Panc1 (cell line): Measurements from ENCODE around the gene UBE2O. TPM values are rescaled to one million over a fixed set of nuclear protein-coding genes. Genes with fewer than 3 reads are reported as not detected.

Source experiments
- ATAC-seq: fragments of 200-7000 bp; cut with Tn5 transposase; 2 replicates; pipeline ENCODE4 v1.9.1; 2020; ENCODE audit warnings: mild to moderate bottlenecking, moderate library complexity
- BruUV-seq: library from RNA; stranded (reverse); fragments of 400-500 nt; replicated peaks from 2 replicates; lab custom pipeline; 2021; lab: Mats Ljungman, UMichigan
- CTCF ChIA-PET: fragments of 300-600 bp; sonication (Branson Sonifier 250); formaldehyde crosslinking; loops from one replicate; lab custom pipeline; 2022; ENCODE audit warnings: antibody characterized with exemption; lab: Charles Lee
- POLR2A ChIA-PET: fragments of 300-600 bp; sonication (Branson Sonifier 250); formaldehyde crosslinking; loops from one replicate; lab custom pipeline; 2022; ENCODE audit warnings: antibody characterized with exemption; lab: Charles Lee
- DNase-seq: peaks from one replicate; pipeline ENCODE4 v3.0.0-alpha.2; 2010; ENCODE audit warnings: low read depth, low spot score
- H3K27ac ChIP-seq: 2 replicates; pipeline ENCODE4 v1.5.1; 2011; ENCODE audit warnings: mild to moderate bottlenecking, low read length, inconsistent platforms
- H3K27me3 ChIP-seq: fragments of 200-500 bp; sonication (Bioruptor generic); 2 replicates; pipeline ENCODE4 v1.6.0; 2014; ENCODE audit warnings: low read length, inconsistent platforms; ENCODE audit not compliant: control insufficient read depth, insufficient read depth
- H3K36me3 ChIP-seq: fragments of 200-500 bp; sonication (Bioruptor generic); 2 replicates; pipeline ENCODE4 v1.5.1; 2014; ENCODE audit warnings: inconsistent platforms, mild to moderate bottlenecking, low read length, moderate library complexity; ENCODE audit not compliant: control insufficient read depth, insufficient read depth
- H3K4me1 ChIP-seq: 2 replicates; pipeline ENCODE4 v1.5.1; 2011; ENCODE audit warnings: inconsistent platforms, mild to moderate bottlenecking, low read length, moderate library complexity; ENCODE audit not compliant: control insufficient read depth, insufficient read depth
- H3K4me3 ChIP-seq, 2 experiments: 2 replicates each; pipeline ENCODE4 v1.5.1; 2011 to 2012; ENCODE audit warnings: low read depth in 2 of 2, low read length in 2 of 2, mild to moderate bottlenecking in 2 of 2, inconsistent platforms in 1 of 2, moderate library complexity in 1 of 2
- H3K9me3 ChIP-seq: fragments of 200-500 bp; sonication (Bioruptor generic); 2 replicates; pipeline ENCODE4 v1.5.1; 2014; ENCODE audit warnings: low read depth, mild to moderate bottlenecking, inconsistent platforms, low read length, moderate library complexity; ENCODE audit not compliant: control insufficient read depth, insufficient read depth
- CTCF ChIP-seq: fragments of 450-650 bp; IDR thresholded peaks from 2 replicates; pipeline ENCODE4 v1.5.1; 2017; ENCODE audit warnings: mild to moderate bottlenecking
- POLR2AphosphoS5 ChIP-seq: IDR thresholded peaks from 2 replicates; pipeline ENCODE4 v1.6.1; 2012; ENCODE audit warnings: mild to moderate bottlenecking, low read depth, low read length, moderate library complexity
- REST ChIP-seq, 2 experiments: IDR thresholded peaks; 2 replicates each; pipeline ENCODE4 v1.6.1; 2011 to 2012; ENCODE audit warnings: low read depth in 2 of 2, control low read depth in 1 of 2, low read length in 1 of 2, mild to moderate bottlenecking in 1 of 2, moderate library complexity in 1 of 2; ENCODE audit not compliant: insufficient read depth in 1 of 2
- SIN3A ChIP-seq: IDR thresholded peaks from 2 replicates; pipeline ENCODE4 v1.6.1; 2012; ENCODE audit warnings: low read depth, mild to moderate bottlenecking, low read length, moderate library complexity, borderline replicate concordance; ENCODE audit not compliant: insufficient read depth
- TCF7L2 ChIP-seq: IDR thresholded peaks from 2 replicates; pipeline ENCODE4 v1.6.1; 2011; ENCODE audit warnings: mild to moderate bottlenecking, low read depth, low read length, inconsistent platforms
- in situ Hi-C: cut with HindIII; loops from 2 replicates; pipeline ENCODE4 v1.10.0; 2016; ENCODE audit warnings: low sequenced_read_pairs, low pct_unique_long_range_greater_than_20kb
- intact Hi-C: fragments of 100-400 bp; cut with micrococcal nuclease; formaldehyde crosslinking; loops from one replicate; pipeline ENCODE4 v1.10.0; 2022; ENCODE audit not compliant: unreplicated experiment
- total RNA-seq: library from RNA; stranded (reverse); gene quantifications from one replicate; pipeline ENCODE4 v1.2.1, GENCODE V29; 2021; ENCODE audit not compliant: unreplicated experiment

UBE2O gene
- total RNA-seq, 1 experiment from 2014 or later, result 47.5 TPM

GRCh38 chr17:76500074-76500746, 47.3 kb upstream of the UBE2O start:
- POLR2A ChIA-PET, result interaction anchor here (1.6 kb wide), 1 partner anchor 41 kb away, joined by 3 read pairs; no protein-coding TSS in a partner anchor
- no TSS peak for BruUV-seq
- Histone ChIP-seq H3K4me1 (peaks cover 53% of the 10 kb centered on the region), H3K27me3 (no peaks in the 10 kb centered on the region), H3K36me3 (peaks cover 7% of the 10 kb centered on the region; the same call in 1 of the 2 replicates), H3K4me3 (peak overlapping the region; percentile 89), H3K27ac (peak overlapping the region; percentile 89), H3K9me3 (no peaks in the 10 kb centered on the region)
- in situ Hi-C loops, result no loop called here
- CTCF ChIA-PET, result interaction anchor here (0.5 to 0.7 kb wide), 2 partner anchors 11 to 318 kb away, joined by 3 to 4 read pairs; no protein-coding TSS in a partner anchor
- DNase-seq (no peak), ATAC-seq (no peak)
- no peak for TF ChIP-seq SIN3A
- no peak for TF ChIP-seq CTCF
- TF ChIP-seq REST (IDR thresholded peaks at IDR 0.05; ENCODE audit: insufficient read depth in 1 of 2, low read depth in 2 of 2, low read length in 1 of 2), result no peak
- no peak for TF ChIP-seq TCF7L2
- TF ChIP-seq POLR2AphosphoS5, result no peak
- intact Hi-C loops, result no loop called here

- no peaks in the 10 kb centered on the region for H3K27me3 ChIP-seq
- peak overlapping the region; percentile 89 for H3K4me3 ChIP-seq
- H3K4me1 ChIP-seq, result peaks cover 53% of the 10 kb centered on the region
- peak overlapping the region; percentile 89 for H3K27ac ChIP-seq
- DNase-seq (no peak), ATAC-seq (no peak)
- in situ Hi-C loops (no loop called here), intact Hi-C loops (no loop called here)
- H3K36me3 ChIP-seq, result peaks cover 7% of the 10 kb centered on the region; the same call in 1 of the 2 replicates
- TF ChIP-seq TCF7L2 (peak; percentile 89), POLR2AphosphoS5 (no peak), SIN3A (no peak)
- ChIA-PET POLR2A (interaction anchor here (0.7 to 1.6 kb wide), 2 partner anchors 13 to 41 kb away, joined by 3 read pairs; no protein-coding TSS in a partner anchor), CTCF (interaction anchor here (0.5 to 1.0 kb wide), 4 partner anchors 32 to 317 kb away, joined by 3 to 4 read pairs (median 4); partner anchors contain the start of gene AANAT)
- BruUV-seq, result no TSS peak
- H3K9me3 ChIP-seq, result no peaks in the 10 kb centered on the region
Measured at GRCh38 chr17:76499267-76499667, 46.3 kb upstream of the UBE2O start.
